Sciatic nerve (tissue), 2 donors: ENCODE measurements around the gene KIF5C. TPM values are rescaled to one million over a fixed set of nuclear protein-coding genes. Genes with fewer than 3 reads are reported as not detected.

Experiments used
- ATAC-seq: fragments of 200-7000 bp; cut with Tn5 transposase; one replicate; pipeline ENCODE4 v1.9.1; 2020; ENCODE audit warnings: mild to moderate bottlenecking, moderate library complexity
- DNase-seq: peaks from one replicate; pipeline ENCODE4 v3.0.0-alpha.2; 2020; ENCODE audit warnings: low spot score
- intact Hi-C: fragments of 100-400 bp; cut with DNase I; formaldehyde crosslinking; loops from one replicate; pipeline ENCODE4 v1.14.2; 2022
- total RNA-seq: library from RNA; stranded (reverse); fragmentation: NEBNext Ultra II Directional; extraction: Animal tissue kit (Norgen Biotek cat#: 25700); gene quantifications from one replicate; pipeline ENCODE4 v1.2.1, GENCODE V29; 2021
- donor health status: DM: no; HTN: no; CAD: no.
- donor health status: DM: no; HTN: no; CAD: no.

Gene KIF5C
- total RNA-seq, 1 donor from 2014 or later = 62.7 TPM

DNA sequence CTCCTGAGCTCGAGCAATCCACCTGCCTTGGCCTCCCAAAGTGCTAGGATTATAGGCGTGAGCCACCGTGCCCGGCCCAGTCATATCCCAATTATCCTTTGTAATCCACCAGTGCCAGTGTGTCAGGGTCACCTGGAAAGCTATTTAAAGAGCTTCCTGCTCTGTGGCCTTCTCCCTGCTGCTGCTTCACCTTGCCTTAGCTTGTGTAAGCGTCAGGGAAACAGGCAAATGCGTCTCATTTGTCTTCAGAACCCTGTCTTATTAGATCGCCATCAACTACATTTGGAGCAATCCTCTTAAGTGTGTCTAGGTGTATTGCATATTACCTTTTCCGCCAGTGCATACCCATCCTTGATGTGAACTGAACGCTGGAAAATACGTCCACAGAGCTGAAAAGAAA lies 10.2 kb downstream of the KIF5C start:
- DNase-seq (no peak), ATAC-seq (no peak)
- intact Hi-C loops = no loop called here

DNA sequence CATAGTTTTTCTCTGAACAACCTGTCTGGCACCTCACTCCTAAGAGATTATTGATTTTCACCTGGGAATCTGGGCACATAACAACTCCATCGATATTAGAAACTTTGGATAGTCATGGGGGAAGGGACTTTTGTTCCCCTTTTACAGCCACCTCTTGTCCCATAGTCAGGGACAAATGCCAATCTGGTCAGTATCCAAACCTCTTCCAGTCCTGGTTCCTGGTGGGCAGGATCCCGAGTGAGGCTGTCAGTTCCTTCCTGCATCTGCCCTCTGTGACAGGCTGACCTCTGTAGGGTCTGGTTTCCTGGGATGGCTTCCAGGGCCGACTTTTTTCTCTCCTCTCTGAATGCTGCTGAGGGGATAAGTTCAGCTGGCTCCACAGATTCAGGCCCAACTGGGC lies 11.0 kb downstream of the KIF5C start:
- no peak for ATAC-seq
- intact Hi-C loops = no loop called here
- no peak for DNase-seq

GRCh38 chr2:148887350-148888002 lies 12.4 kb downstream of the KIF5C start:
- ATAC-seq (no peak), DNase-seq (no peak)
- intact Hi-C loops = no loop called here

- intact Hi-C loops = no loop called here
- DNase-seq (no peak), ATAC-seq (no peak)
Measured at GRCh38 chr2:148888003-148888501, 13.0 kb downstream of the KIF5C start.

- DNase-seq = no peak
- intact Hi-C loops = no loop called here
- ATAC-seq = no peak
Measured at GRCh38 chr2:148888986-148889385, 14.0 kb downstream of the KIF5C start.

DNA sequence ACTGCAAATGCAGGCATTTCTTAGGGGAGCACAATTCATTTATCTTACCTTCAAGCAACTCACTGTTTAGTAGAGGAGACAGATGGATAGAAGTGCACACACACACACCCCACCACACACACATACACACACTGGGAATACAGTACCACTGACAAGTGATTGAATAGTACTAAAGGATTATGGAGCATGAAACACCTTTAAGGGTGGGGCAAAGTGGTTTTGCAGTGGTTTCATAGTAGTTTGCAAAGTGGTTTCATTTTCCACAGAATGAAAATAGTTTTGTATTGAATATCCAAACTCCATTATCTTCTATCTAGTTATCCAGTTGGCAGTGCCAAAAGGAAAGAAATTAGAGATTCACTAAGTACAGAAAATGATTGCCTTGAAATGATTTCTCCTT lies 18.9 kb downstream of the KIF5C start:
- DNase-seq = no peak
- intact Hi-C loops = no loop called here
- no peak for ATAC-seq

DNA sequence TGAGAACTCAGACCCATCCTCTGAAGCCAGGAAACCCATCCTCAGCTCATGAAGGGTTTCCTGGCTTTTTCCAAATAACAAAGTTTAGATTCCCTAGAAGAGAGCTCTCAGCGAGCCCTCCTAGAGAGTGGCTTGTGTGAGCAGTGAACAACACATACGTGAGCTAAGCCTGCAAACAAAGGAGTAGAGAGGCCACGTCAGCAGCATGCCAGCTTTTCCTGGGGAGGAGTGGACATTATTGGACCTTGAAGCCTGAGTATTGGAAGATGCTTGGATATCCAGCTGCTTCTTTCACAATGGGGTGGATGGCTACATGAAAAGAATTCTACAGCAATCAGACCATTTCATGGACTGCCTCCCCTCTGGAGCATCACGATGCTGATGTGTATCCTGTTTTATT lies 21.1 kb downstream of the KIF5C start:
- ATAC-seq (no peak), DNase-seq (no peak)
- intact Hi-C loops = no loop called here

- DNase-seq = no peak
- ATAC-seq = no peak
- intact Hi-C loops = no loop called here
Measured at GRCh38 chr2:148899638-148900318, 24.8 kb downstream of the KIF5C start.

- ATAC-seq (no peak), DNase-seq (no peak)
- intact Hi-C loops = no loop called here
Measured at GRCh38 chr2:148900350-148900837, 25.4 kb downstream of the KIF5C start.

- no peak for DNase-seq
- intact Hi-C loops = no loop called here
- ATAC-seq = no peak
Measured at GRCh38 chr2:148901142-148901541, 26.1 kb downstream of the KIF5C start.

- DNase-seq = no peak
- intact Hi-C loops = no loop called here
- ATAC-seq = no peak
Measured at GRCh38 chr2:148902798-148903197, 27.8 kb downstream of the KIF5C start.

DNA sequence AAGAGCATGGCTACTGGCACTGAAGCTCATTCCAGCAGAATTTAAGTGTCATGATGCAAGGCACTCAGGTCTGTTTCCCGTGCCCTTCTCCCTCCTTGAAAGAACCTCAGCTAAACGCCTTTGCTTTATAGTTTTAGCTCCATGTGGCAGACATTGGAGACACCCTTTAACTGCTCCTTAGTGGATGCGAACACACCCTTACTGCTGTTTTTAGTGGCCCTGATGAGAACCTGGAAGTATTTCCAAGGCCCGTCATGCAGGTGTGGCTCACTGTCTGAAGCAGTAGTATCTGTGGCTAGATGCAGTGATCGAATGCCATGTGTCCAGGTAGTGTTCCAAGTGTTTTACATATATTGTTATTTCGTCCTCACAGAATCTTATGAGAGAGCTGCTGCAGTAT lies 28.3 kb downstream of the KIF5C start:
- DNase-seq = no peak
- intact Hi-C loops = no loop called here
- no peak for ATAC-seq

DNA sequence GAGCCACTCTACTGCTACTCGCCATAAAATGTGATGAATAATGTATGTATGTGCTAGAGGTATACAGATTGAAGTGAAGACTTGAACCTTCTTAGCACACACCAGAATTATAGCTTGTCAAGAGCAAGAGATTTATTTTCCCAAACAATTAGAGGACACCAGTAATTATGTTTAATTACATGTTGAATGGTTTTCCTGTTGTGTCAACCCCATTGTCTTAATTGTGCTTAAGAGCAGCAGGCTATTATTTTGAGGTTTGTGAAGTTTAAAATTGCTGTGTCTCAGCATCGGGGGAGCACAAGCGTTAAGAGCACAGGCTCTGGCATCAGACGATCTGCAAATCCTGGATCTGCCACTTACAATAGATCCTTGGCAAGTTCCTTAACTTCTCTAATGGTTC lies 29.0 kb downstream of the KIF5C start:
- no peak for DNase-seq
- no peak for ATAC-seq
- intact Hi-C loops = no loop called here

DNA sequence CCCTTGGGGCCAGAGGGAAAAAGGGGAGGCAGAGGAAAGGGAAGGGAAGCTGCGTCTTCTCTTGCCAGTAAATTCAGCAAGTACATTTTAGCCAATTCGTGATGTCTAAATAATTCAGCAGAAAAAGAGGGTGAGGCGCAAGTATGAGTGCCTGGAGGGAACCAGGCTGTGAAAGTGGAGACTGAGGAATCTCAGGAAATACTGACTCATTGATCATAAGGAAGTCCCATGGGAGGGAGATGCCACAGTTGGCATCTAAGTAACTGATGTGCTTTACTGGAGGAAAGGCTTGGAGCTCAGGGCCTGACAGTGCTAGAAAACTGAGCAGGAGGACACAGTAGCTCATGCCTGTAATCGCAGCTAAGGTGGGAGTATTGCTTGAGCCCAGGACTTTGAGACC lies 31.1 kb downstream of the KIF5C start:
- intact Hi-C loops = no loop called here
- ATAC-seq (no peak), DNase-seq (no peak)

DNA sequence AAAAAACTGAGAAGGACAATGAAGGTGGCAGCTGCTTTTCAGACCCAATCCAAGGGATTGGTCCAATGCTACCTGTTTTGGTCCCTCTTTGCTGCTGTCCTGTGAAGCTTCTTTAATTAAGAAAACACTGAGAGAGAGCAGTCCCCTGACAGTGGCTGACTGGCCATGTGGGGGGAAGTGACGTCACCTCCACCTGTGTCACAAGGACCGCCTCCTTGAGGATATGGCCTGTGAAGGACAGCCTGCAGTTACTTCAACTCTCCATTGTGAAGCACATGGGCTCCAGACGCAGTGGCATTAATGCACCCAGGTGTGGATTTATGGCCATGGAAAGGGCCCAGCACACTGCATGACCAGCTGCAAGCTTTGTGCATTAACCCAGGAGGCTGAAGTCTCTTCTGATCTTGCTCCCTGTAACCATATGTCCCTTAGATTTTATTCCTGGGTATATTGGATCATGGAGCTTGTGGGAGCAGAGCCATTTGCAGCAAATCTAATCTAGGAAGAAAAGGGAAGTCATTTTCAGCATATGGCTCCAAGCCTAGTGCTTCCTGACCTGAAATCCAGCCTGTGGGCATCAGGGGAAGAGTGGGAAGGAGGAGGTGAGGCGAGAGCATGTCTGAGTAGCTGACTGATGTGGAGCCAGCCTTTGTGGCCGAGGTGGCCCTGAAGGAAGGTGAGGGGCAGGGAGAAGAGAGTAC lies 32.2 kb downstream of the KIF5C start:
- ATAC-seq (no peak), DNase-seq (no peak)
- intact Hi-C loops = no loop called here

GRCh38 chr2:148909114-148909513 lies 34.1 kb downstream of the KIF5C start:
- ATAC-seq = no peak
- intact Hi-C loops = no loop called here
- no peak for DNase-seq

- no peak for ATAC-seq
- no peak for DNase-seq
- intact Hi-C loops = no loop called here
Measured at GRCh38 chr2:148913061-148913460, 38.0 kb downstream of the KIF5C start.

- DNase-seq = no peak
- no peak for ATAC-seq
- intact Hi-C loops = no loop called here
Measured at GRCh38 chr2:148913492-148913891, 38.5 kb downstream of the KIF5C start.

- ATAC-seq = no peak
- DNase-seq = no peak
- intact Hi-C loops = no loop called here
Measured at GRCh38 chr2:148914463-148914862, 39.4 kb downstream of the KIF5C start.

DNA sequence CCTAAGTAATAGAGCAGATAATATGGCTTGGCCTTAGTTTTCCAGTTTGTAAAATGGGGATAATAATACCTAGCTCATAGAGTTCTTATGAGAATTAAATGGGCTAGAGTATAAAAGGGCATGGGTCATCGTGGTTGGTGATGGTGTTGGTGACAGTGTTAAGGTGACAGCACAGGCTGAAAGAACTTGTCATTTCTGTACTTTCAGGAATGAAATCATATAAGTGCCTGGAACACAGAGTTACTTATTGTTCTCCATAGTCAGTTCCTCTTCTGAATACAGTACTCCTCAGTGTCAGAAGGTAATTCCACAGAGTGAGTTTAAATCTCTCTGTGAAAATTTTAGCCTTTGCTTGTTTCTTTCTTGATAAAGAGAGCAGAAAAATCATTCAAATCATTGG lies 42.4 kb downstream of the KIF5C start:
- intact Hi-C loops = no loop called here
- no peak for ATAC-seq
- no peak for DNase-seq
